Sigmoid colon (tissue), 4 donors: ENCODE measurements around the gene GUCY2C.
"Not testable (repeated sequence)": the region's sequence is repeated elsewhere in the genome, so short reads cannot be mapped to it uniquely, and the experiment has no call there.

Experiments used
- CTCF ChIP-seq, 4 experiments: fragments of 450-650 bp in 3 of 4; fragments of 200-600 bp in 1 of 4; IDR thresholded peaks; one replicate each; pipeline ENCODE4 v1.5.1; 2016 to 2019; ENCODE audit warnings: antibody characterized with exemption in 4 of 4, mild to moderate bottlenecking in 3 of 4, moderate library complexity in 2 of 4
- EP300 ChIP-seq, 4 donors: sonication (generic); formaldehyde crosslinking; IDR thresholded peaks; one replicate each; pipeline ENCODE4 v1.6.1; 2017; ENCODE audit warnings: antibody characterized with exemption in 4 of 4
- POLR2A ChIP-seq, 2 donors: fragments of 450-650 bp; IDR thresholded peaks; one replicate each; pipeline ENCODE4 v1.6.1; 2016; ENCODE audit warnings: antibody characterized with exemption in 2 of 2, mild to moderate bottlenecking in 2 of 2, moderate library complexity in 2 of 2
- POLR2AphosphoS5 ChIP-seq, 4 donors: sonication (generic); formaldehyde crosslinking; IDR thresholded peaks; one replicate each; pipeline ENCODE4 v1.6.1; 2017; ENCODE audit warnings: antibody characterized with exemption in 4 of 4

GRCh38 chr12:14682231-14682630, 14.2 kb downstream of the GUCY2C start:
- TF ChIP-seq POLR2A, EP300, CTCF, POLR2AphosphoS5 (IDR thresholded peaks at IDR 0.05): not testable (repeated sequence)
